Measurements from ENCODE around the gene C20orf202.
A peak's percentile ranks its signal among the peaks of the same experiment; 100 is the strongest.
"Not testable (repeated sequence)": the region's sequence is repeated elsewhere in the genome, so short reads cannot be mapped to it uniquely, and the experiment has no call there.

C20orf202 gene

DNA sequence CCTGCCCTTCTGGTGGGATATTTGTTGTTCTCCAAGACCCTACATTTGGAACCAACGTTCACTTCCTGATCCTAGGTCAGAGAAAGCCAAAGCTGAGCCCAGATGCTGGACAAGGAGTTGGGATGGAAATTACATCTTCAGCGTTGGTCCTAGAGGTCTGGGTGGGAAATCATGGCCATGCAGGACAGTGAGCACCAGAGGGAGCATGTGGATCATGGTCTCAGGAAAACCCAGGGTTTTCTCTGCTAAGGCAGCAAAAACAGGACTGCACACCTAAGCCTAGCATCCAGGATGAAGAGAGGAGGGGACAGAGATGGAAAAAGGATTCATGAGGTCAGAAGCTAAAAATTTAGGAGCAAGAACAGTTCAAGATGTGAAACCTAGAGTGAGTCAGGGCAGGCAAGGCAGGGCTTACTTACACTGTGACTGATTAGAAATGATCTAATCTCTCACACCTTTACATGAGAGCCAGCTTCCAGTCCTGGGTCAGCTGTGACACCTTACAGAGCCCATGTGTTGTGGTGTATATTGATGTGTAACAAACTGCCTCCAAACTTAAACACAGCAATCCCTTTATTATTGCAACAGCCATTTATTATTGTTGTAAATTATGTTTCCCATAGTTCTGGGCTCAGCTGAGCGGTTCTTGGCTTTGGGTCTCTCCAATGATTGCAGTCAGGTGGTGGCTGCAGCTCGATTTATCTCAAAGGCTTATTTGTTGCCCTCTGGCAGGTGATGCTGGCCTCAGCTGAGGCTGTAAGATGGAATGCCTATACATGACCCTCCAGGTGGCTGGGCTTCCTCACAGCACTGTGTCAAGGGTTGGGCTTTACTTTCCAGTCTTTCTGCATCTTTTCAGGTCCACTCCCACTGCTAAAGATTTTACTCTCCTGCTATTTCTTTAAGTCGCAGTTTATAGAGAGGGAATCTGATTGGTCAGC lies 6.5 kb downstream of the C20orf202 start:
- no peak for DNase-seq

DNA sequence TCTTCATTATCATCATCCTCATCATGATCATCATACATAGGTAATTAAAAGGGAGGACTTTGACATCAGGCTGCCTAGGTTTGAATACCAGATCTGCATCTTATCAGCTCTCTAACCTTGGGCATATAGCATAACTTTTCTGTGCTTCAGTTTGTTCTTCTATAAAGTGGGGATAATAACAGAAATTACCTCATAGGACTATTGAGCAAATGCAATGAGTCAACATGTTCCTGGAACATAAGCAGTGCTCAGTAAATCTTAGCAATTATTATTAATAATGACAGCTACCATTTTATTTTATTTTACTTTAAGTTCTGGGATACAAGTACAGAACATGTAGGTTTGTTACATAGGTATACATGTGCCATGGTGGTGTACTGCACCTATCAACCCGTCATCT lies 7.2 kb downstream of the C20orf202 start:
- DNase-seq = no peak

DNA sequence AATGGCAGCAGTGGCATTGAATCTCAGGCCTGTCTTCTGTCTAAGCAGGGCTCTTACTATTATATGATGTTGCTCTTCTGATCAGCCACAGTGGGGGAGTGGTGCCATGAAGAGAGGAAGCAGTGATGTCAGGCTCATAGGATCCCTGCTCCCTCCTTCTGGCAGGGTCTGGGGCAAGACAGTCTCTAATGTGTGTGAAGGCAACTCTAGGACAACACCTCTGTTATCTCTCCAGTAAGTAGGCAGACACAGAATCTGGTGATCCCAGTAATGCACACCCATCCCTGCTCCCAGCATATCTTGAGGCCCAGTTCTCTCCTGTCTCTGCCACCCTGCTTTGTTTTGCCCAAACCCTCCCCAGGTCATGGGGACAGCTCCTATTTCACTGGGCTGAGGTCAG lies 8.8 kb downstream of the C20orf202 start:
- DNase-seq = no peak

DNA sequence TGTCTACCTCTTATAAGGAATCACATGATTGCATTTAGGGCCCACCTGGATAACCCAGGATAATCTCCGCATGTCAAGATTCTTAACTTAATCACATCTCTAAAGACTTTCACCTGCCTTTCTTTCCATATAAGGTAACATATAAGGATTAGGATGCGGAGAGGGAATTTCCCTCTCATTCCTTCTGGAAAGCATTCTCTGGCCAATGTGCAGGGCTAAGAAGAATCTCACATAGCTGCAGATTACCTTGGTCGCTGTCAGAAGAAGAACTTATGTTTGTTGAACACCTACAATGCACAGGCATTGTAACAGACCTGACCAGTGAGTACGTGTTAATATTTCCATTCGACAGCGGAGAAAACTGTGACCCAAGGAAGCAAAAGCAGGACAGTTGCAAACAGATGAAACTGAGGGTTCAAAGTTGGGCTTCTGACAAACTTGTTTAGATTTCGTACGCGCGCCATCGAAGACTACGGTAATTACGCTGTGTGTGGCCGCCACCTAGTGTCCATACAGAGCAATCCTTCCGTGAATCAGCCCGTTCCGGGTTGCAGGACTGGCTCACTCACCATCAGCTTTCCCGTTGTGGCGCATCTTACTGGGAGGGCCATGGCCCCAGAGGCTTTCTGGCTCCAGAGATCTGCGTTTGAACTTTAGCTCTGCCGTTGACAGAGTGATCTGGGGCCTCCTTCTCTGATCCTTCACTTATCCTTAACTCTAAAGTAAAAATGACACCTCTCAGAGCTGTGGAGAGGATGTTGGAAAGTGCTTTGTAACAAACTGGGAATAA lies 9.5 kb downstream of the C20orf202 start:
- peak; percentile 37 for DNase-seq

DNA sequence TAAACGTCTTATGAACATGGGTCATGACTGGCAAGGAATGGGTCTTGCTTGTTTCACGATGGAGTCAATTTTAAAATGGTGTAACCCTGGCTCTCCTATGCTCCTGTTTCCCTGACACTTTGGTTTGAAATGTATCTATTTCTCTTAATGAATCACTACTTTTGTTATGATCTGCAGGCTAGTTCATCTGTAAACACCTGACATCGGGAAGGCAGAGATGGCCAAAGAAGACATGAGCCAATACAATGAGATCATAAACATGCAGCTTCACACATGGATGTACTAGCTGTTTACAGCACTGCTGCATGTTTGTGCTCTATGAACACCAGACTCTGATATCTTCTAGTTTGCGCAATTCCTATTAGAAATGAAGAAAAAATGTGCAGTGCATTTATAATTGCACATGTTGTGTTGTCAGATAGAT lies 11.6 kb downstream of the C20orf202 start:
- no peak for DNase-seq

DNA sequence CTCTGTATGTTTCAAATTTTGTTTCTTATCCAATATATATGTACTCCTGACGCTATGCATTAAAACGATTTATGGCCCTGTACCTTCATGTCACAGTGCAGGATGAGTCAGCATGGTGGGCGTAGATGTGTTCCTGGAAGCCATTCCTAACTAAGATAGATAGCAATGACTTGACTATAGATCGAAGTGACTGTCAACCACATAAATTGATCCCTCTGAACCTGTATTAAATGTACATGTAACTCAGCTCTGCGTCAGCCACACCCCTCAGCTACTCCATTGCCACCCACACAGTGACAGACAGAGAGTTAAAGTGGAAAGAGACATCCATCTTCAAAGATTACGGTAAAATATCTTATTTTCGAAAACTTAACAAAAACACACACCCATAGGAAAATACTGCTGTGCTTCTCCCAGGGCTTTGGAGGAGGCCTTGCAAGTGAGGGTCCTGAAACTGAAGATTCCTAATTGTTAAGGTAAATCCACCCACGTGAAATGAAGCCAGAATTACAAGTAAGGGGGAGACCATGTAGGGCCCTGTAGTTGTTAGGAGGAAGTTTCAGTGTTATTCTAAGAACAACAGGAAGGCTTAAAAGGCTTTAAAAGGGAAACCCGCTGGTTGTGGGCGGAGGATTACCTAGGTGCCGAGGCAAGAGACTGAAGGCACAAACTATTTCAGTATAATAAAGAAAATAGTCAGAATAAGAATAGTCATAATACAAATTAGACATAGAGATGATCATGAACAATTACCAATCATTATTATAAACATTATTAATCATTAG lies 12.3 kb downstream of the C20orf202 start:
- DNase-seq = no peak

DNA sequence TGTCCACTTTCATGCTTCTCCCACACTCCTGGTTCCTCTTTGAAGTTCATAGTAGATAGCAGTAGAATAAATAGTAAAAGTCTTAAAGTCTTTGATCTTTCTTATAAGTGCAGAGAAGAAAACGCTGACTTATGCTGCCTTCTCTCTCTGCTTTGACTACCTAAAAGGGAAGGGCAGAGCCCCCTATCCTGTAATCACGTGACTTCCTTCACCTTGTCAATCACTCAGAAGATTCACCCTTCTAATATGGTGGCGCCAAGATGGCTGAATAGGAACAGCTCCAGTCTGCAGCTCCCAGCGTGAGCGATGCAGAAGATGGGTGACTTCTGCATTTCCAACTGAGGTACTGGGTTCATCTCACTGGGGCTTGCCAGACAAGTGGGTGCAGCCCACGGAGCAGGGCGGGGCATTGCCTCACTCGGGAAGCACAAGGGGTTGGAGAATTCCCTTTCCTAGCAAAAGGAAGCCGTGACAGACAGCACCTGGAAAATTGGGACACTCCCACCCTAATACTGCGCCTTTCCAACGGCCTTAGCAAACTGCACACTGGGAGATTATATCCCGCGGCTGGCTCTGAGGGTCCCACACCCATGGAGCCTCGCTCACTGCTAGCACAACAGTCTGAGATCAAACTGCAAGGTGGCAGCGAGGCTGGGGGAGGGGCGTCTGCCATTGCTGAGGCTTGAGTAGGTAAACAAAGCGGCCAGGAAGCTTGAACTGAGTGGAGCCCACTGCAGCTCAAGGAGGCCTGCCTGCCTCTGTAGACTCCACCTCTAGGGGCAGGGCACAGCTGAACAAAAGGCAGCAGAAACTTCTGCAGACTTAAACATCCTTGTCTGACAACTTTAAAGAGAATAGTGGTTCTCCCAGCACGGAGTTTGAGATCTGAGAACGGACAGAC lies 13.5 kb downstream of the C20orf202 start:
- DNase-seq = not testable (repeated sequence)

DNA sequence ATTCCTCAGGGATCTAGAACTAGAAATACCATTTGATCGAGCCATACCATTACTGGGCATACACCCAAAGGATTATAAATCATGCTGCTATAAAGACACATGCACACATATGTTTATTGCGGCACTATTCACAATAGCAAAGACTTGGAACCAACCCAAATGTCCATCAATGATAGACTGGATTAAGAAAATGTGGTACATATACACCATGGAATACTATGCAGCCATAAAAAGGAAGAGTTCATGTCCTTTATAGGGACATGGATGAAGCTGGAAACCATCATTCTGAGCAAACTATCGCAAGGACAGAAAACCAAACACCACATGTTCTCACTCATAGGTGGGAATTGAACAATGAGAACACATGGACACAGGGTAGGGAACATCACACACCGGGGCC lies 19.5 kb downstream of the C20orf202 start:
- not testable (repeated sequence) for DNase-seq

DNA sequence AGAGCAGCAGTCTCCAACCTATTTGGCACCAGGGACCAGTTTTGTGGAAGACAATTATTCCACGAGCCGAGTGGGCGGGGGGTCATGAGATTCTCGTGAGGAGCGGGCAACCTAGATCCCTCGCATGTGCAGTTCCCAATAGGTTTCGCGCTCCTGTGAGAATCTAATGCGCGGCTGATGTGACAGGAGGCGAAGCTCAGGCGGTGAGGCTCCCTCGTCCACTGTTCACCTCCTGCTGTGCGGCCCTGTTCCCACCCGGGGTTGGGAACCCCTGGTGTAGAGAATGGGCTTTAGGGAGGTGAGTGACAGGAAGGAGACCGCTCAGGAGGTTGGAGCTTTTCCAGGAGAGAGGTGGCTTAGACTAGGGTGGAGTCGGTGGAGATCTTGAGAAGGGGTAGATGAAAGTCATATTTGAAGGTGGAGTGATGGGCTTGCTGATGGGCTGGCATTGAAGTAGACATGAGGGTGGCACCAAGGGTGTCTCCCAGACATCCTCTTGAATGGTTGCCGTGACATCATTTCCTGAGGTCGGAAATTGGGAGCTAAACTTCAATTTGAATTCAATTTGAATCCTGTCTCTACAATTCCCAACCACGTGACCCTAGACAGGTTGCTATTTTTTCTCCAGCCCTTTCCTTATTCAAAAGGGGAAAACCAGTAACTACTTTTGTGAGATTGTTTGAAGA lies 21.1 kb downstream of the C20orf202 start:
- no peak for DNase-seq

DNA sequence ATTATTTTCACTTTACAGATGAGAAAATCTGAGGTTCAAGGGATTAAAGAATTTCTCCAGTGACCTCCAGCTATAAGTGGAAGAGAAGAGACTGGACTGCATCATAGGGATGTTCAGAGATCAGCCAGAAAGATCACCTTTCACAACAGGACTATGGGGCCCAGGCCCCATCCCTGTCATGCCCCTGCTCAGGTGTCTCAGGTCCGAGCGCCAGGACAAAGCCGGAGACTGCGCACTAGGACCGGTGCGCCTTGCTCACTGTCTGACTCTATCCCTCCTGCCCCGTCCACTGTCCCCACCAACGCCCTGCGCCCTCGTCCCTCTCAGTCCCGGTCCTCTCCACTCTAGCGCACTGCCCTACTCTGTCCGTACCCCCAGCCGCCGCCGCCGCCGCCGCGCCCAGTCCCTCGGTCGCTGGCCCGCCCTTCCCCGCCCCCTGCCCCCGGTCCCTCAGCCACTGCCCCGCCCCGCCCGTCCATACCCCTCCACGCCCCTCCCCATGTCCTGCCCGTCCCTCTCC lies 22.1 kb downstream of the C20orf202 start:
- DNase-seq = no peak

DNA sequence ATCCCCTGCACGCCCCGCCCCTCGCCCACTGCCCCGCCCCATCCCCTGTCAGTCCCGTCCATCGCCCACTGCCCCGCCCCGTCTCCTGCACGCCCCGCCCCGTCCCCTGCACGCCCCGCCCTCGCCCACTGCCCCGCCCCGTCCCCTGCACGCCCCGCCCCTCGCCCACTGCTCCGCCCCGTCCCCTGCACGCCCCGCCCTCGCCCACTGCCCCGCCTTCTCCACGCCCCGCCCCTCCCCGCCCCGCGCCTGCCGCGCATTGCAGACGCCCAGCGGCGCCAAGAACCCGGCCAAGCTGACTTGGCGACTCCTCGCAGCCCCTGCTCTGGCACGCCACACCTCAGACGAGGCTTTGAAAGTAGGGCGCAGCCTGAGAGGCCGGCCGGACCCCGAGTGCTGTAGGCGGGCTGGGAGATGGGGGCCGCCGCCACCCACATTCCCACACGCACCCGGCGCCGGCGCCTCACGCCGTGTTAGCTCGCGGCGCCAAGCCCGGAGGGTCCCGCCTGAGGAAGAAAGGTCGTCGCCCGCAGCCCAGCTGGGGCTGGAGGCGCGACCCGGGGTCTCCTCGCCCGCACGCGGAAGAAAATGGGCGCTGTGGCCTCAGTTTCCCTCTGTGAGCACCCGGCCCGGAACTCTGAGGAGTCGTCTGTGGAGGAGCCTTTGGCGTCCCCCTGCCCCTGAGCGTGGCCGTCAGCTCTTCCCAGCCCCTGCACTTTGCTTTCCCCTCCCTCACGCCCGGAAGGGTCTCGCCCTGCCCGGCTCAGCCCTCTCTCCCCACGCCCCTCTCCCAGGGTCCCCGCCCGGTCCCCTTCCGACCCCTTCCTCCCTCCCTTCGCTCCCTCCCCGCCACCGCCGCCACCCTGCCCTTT lies 22.8 kb downstream of the C20orf202 start, which contains the start of gene RAD21L1:
RAD21L1 (plus strand) TSS at position 262 of the 872 bp plus-strand sequence. CDS start 2,410 bp downstream, outside the sequence.
- DNase-seq = peak; percentile 15

DNA sequence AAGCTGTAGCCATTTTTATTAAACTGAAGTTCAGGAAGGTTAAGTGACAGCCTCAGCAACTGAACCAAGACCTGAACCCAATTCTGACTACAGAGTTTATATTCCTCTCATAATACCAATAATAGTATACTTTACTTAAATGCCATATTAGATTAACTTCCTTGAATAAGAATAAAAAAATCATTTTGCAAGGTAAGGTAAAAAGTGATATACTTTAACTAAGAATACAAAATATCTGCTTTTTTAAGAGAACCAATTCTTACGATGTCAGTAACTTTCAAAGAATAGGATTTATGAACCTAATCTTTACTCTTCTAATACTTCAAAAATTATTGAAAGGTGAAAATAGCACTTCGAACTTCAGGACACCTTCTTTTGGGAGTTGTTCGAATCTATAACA lies 26.3 kb downstream of the C20orf202 start:
- no peak for DNase-seq

DNA sequence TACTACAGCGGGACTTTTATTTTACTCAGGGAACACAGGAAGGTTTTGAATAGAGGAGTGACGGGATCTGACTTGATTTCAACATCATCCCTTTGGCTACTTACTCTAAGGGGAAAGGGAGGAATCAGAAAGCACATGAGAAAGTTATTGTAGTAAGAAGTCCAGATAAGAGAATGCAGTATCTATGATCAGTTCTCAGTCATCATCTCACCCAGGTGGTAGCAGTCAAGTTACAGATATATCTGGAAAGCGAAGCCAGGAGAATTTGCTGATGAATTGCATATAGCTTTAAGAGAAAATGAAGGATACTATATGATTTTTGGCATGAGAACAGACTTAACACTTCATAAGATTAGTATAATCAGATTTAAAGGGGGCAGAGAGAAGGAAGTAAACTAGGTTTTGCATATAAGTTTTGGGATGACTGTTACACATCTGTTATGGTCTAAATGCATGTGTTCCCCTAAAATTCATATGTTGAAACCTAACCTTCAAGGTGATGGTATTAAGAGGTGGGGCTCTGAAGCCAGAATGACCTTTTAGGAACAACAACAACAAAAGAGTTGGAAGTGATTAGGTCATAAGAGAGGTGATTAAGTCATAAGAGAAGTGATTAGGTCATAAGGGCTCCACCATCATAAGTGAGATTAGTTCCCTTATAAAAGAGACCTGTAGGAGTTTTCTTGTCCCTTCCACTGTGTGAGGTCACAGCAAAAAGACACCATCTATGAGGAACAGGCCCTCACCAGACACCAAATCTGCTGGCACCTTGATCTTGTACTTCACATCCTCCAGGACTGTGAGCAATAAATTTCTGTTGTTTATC lies 29.2 kb downstream of the C20orf202 start:
- no peak for DNase-seq

DNA sequence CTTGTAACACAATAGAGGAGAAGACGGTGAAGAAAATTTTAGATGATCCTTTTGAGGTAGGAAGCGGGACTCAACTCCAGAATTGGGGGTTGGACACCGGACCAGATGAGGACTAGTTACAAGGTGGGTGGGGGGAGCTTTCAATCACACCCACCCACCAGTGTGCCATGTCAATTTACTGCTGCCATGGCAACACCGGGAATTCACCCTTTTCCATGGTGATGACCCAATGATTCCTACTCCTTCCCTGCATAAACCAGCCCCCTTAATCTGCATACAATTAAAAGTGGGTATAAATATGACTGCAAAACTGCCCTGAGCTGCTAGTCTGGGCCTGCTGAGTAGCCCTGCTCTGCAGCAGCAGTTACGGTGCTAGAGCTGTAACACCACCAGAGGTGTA lies 37.3 kb downstream of the C20orf202 start:
- no peak for DNase-seq

DNA sequence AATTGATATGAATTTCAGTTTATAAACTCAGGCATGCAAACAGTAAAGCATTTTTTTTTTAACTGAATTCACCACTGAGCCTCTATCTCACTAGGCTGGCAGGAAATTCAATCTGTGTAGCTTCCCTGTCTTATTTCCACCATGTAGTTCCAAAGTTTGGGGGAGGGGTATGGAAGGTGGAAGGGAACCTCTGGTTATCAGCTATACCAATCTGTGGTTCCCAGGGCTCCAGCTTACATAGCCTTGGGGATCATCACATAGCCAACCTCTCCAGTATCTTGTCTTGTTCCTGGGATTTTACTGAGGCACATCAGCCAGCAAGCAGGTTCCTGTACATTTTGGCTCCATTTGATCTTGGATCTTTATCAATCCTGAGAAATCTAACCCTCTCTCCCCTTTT lies 38.2 kb downstream of the C20orf202 start:
- no peak for DNase-seq

DNA sequence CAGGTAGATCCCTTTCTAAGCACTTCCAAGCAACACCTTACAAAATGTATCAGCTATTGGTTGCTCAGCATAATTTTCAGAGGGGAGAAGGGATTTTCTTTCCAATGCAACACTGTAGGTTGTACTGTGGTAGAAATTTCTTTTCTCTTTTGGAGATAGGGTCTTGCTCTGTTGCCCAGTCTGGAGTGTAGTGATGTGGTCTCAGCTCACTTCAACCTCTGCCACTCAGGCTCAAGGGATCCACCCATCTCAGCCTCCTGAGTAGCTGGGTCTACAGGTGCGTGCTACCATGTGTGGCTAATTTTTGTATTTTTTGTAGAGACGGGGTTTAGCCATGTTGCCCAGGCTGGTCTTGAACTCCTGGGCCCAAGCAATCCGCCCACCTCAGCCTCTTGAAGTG lies 38.8 kb downstream of the C20orf202 start:
- DNase-seq = no peak

DNA sequence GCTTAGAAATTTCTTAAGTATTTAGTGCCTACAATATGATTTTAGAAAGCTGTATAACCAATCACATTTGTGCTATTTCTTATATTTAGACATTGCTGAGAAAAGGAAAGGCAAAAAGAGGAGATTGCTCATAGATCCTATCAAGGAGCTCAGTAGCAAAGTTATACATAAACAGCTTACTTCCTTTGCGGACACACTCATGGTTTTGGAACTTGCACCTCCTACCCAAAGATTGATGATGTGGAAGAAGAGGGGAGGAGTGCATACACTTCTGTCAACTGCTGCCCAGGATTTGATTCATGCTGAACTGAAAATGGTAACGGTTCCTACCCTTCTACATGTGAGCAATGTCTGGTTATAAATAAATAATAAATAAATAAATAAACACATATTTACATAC lies 39.3 kb downstream of the C20orf202 start:
- no peak for DNase-seq

DNA sequence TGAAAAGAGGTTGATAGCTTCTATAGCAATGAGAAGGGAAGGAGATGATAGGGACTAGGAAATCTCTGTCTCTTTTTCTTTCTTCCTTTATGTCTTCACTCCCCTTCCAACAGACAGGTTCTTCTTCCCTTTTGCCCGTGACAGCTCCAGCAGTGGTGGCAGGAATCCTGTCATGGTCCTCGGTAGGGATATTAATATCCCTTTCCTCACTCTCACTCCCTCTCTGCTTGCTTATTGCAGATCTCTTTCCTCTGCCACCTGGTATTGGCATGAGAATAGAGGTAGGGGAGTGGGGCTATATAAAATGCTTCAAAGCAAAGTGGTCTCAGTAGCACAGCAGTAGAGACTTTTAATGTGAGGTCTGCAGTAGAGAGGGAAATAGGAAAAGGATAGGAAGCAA lies 42.3 kb downstream of the C20orf202 start:
- no peak for DNase-seq

DNA sequence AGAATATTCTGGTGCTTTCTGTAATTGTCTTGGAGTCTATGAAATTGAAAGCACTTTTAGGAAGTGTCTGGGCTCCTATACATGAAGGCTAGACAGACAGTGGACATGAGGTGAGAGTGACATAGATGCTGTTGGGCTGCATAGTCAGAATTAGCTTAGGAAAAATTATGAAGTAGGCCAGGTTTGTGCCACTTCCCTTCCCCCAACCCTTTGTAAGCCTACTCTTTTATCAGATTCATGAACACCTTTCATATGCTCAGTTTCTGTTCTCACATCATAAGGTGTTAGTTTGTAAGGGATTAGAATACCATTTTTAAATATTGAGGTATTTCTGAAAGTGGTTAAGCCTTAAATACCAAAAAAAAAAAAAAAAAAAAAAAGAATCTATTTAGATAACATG lies 44.4 kb downstream of the C20orf202 start:
- DNase-seq = no peak
